Esophagus squamous epithelium (tissue), 5 donors: ENCODE measurements around the gene KANSL1. TPM values are rescaled to one million over a fixed set of nuclear protein-coding genes. Genes with fewer than 3 reads are reported as not detected.
"Not testable (repeated sequence)": the region's sequence is repeated elsewhere in the genome, so short reads cannot be mapped to it uniquely, and the experiment has no call there.

Source experiments
- DNase-seq: peaks from one replicate; lab custom pipeline; 2025; lab: John Stamatoyannopoulos, UW
- H3K27ac ChIP-seq, 4 donors: fragments of 200-600 bp; sonication (generic); one replicate each; pipeline ENCODE4 v1.5.1; 2016 to 2019; ENCODE audit warnings: mild to moderate bottlenecking in 1 of 4
- H3K27me3 ChIP-seq, 4 donors: fragments of 200-600 bp; sonication (generic); 1 replicate in 3 of 4; 2 replicates in 1 of 4; pipeline versions ENCODE4 v1.5.1 to v1.6.0; 2017 to 2021; ENCODE audit warnings: antibody characterized with exemption in 1 of 4
- H3K36me3 ChIP-seq, 3 donors: fragments of 200-600 bp; sonication (generic); one replicate each; pipeline ENCODE4 v1.5.1; 2016 to 2019
- H3K4me1 ChIP-seq, 3 donors: fragments of 200-600 bp; sonication (generic); one replicate each; pipeline ENCODE4 v1.5.1; 2017 to 2019
- H3K4me3 ChIP-seq, 4 donors: fragments of 200-600 bp; sonication (generic); 1 replicate in 3 of 4; 2 replicates in 1 of 4; pipeline ENCODE4 v1.5.1; 2016 to 2019; ENCODE audit warnings: mild to moderate bottlenecking in 2 of 4, moderate library complexity in 1 of 4
- H3K9me3 ChIP-seq, 3 donors: fragments of 200-600 bp; sonication (generic); one replicate each; pipeline ENCODE4 v1.5.1; 2016 to 2019
- CTCF ChIP-seq, 6 experiments: fragments of 450-650 bp in 4 of 6; fragments of 200-600 bp in 2 of 6; sonication (generic) in 2 of 6; IDR thresholded peaks; one replicate each; pipeline ENCODE4 v1.5.1; 2016 to 2019; ENCODE audit warnings: antibody characterized with exemption in 6 of 6, mild to moderate bottlenecking in 4 of 6, moderate library complexity in 4 of 6
- POLR2A ChIP-seq, 4 donors: fragments of 450-650 bp; IDR thresholded peaks; one replicate each; pipeline ENCODE4 v1.6.1; 2017; ENCODE audit warnings: antibody characterized with exemption in 4 of 4, mild to moderate bottlenecking in 4 of 4, moderate library complexity in 3 of 4
- WGBS, 2 donors: methylation state at CpG; one replicate each; pipeline ENCODE4 v1.1.5; 2018; 5-methylcytosine and 5-hydroxymethylcytosine counted together
- intact Hi-C: fragments of 100-400 bp; cut with DNase I; formaldehyde crosslinking; loops from one replicate; pipeline ENCODE4 v1.15.0; 2022
- total RNA-seq, 4 donors: library from RNA; depleted of rRNA; stranded (reverse); fragments of >200 nt; gene quantifications; one replicate each; pipeline ENCODE4 v1.1.0, GENCODE V29; 2016
- donor health status: DM: yes; HTN: yes; CAD: no.

The KANSL1 gene
- total RNA-seq, result 10 to 100 TPM; 31.0 to 79.0 (median 51.8) TPM

- H3K4me3 ChIP-seq, result peak within 1 kb of the TSS; percentile 78 to 100 (median 90)
- peaks cover 11 to 63% (median 34%) of the 10 kb centered on the region in 3 donors for H3K4me1 ChIP-seq
- H3K36me3 ChIP-seq, result peaks cover 0 to 14% (median 0%) of the 10 kb centered on the region in 3 donors
- peak; percentile 69 for DNase-seq
- H3K9me3 ChIP-seq, result no peaks in the 10 kb centered on the region
- peak in 1 of 4 donors; percentile 22 for TF ChIP-seq POLR2A (IDR thresholded peaks at IDR 0.05)
- TF ChIP-seq CTCF (IDR thresholded peaks at IDR 0.05), result peak in 5 of 6 experiments; percentile 30 to 70 (median 63)
- WGBS, 2 donors, result no CpG with 5 or more reads among the region's 72 CpGs
- intact Hi-C loops, result loop anchor here (5.0 to 10.0 kb wide), 2 partner anchors 82 to 151 kb away; no protein-coding TSS in a partner anchor
- no peaks in the 10 kb centered on the region for H3K27me3 ChIP-seq
- H3K27ac ChIP-seq, result peak within 1 kb of the TSS; percentile 98 to 100 (median 100)
These were observed at the start of gene KANSL1 for GRCh38 chr17:46193151-46193625. TSS of gene KANSL1 (minus strand) at chr17:46193429. CDS start at chr17:46172143, 21,286 bp downstream.

GRCh38 chr17:46231359-46231758, 38.1 kb upstream of the KANSL1 start:
- 73 to 78% methylated on average over 6 to 7 of the region's 8 CpGs for WGBS, 2 donors
- H3K36me3 ChIP-seq, H3K4me1 ChIP-seq, H3K9me3 ChIP-seq, H3K27ac ChIP-seq, intact Hi-C loops, DNase-seq, H3K27me3 ChIP-seq, H3K4me3 ChIP-seq: not testable (repeated sequence)

- not testable (repeated sequence) for H3K36me3 ChIP-seq
- peak overlapping the region; percentile 54 to 82 (median 70) for H3K4me3 ChIP-seq
These were observed 32.1 kb upstream of the KANSL1 start for GRCh38 chr17:46225274-46225794.

GRCh38 chr17:46224864-46225263, 31.6 kb upstream of the KANSL1 start:
- peak overlapping the region; percentile 54 to 82 (median 70) for H3K4me3 ChIP-seq
- H3K9me3 ChIP-seq, H3K27me3 ChIP-seq, DNase-seq, H3K36me3 ChIP-seq, intact Hi-C loops: not testable (repeated sequence)
- peaks cover 0 to 10% (median 0%) of the 10 kb centered on the region in 3 donors for H3K4me1 ChIP-seq
- H3K27ac ChIP-seq, result peak overlapping the region; percentile 74 to 90 (median 82)
- no CpG with 5 or more reads among the region's 54 CpGs for WGBS, 2 donors

More at GRCh38 chr17:46225274-46225794, 32.1 kb upstream of the KANSL1 start:
- H3K9me3 ChIP-seq, H3K27me3 ChIP-seq, intact Hi-C loops: not testable (repeated sequence)
- DNase-seq, result peak; percentile 41
- WGBS, 2 donors, result 1% methylated on average over 10 to 12 of the region's 22 CpGs
- H3K27ac ChIP-seq, result peak overlapping the region; percentile 74 to 90 (median 82)
- peaks cover 0 to 10% (median 0%) of the 10 kb centered on the region in 3 donors for H3K4me1 ChIP-seq

- H3K27me3 ChIP-seq, H3K9me3 ChIP-seq, intact Hi-C loops, DNase-seq, H3K4me3 ChIP-seq, H3K27ac ChIP-seq: not testable (repeated sequence)
- whole genome bisulfite sequencing, 2 donors, result 33 to 48% methylated on average over 1 to 2 of the region's 2 CpGs
- H3K36me3 ChIP-seq, result peaks cover 0 to 23% (median 0%) of the 10 kb centered on the region in 3 donors
- H3K4me1 ChIP-seq, result peaks cover 0 to 10% (median 0%) of the 10 kb centered on the region in 3 donors
These were observed 29.8 kb upstream of the KANSL1 start for GRCh38 chr17:46223041-46223440.

- Histone ChIP-seq H3K27me3 (no peaks in the 10 kb centered on the region), H3K4me3 (no peak overlapping the region), H3K9me3 (no peaks in the 10 kb centered on the region), H3K36me3 (peaks cover 0 to 62% (median 0%) of the 10 kb centered on the region in 3 donors), H3K27ac (no peak overlapping the region), H3K4me1 (peaks cover 0 to 21% (median 0%) of the 10 kb centered on the region in 3 donors)
- 87 to 93% methylated on average over 3 of the region's 3 CpGs for WGBS, 2 donors
- intact Hi-C loops, result no loop called here
- TF ChIP-seq POLR2A (IDR thresholded peaks at IDR 0.05) (no peak), CTCF (IDR thresholded peaks at IDR 0.05) (no peak)
- no peak for DNase-seq
These were observed 23.5 kb upstream of the KANSL1 start for GRCh38 chr17:46216682-46217081.

GRCh38 chr17:46212634-46213435, 19.6 kb upstream of the KANSL1 start:
- peaks cover 0 to 59% (median 0%) of the 10 kb centered on the region in 3 donors for H3K36me3 ChIP-seq
- H3K27ac ChIP-seq, result peak overlapping the region in 2 of 4 donors; percentile 37 to 49
- TF ChIP-seq CTCF (IDR thresholded peaks at IDR 0.05) (peak; percentile 69 to 86 (median 80)), POLR2A (IDR thresholded peaks at IDR 0.05) (no peak)
- H3K27me3 ChIP-seq, result no peaks in the 10 kb centered on the region
- no peaks in the 10 kb centered on the region for H3K9me3 ChIP-seq
- H3K4me3 ChIP-seq, result no peak overlapping the region
- WGBS, 2 donors, result 41 to 51% methylated on average over 11 of the region's 11 CpGs
- intact Hi-C loops, result no loop called here
- DNase-seq, result no peak
- peaks cover 0 to 21% (median 0%) of the 10 kb centered on the region in 3 donors for H3K4me1 ChIP-seq
